ENCODE results near the gene TMEM41B.
"Not testable (repeated sequence)": the region's sequence is repeated elsewhere in the genome, so short reads cannot be mapped to it uniquely, and the experiment has no call there.

Gene TMEM41B

DNA sequence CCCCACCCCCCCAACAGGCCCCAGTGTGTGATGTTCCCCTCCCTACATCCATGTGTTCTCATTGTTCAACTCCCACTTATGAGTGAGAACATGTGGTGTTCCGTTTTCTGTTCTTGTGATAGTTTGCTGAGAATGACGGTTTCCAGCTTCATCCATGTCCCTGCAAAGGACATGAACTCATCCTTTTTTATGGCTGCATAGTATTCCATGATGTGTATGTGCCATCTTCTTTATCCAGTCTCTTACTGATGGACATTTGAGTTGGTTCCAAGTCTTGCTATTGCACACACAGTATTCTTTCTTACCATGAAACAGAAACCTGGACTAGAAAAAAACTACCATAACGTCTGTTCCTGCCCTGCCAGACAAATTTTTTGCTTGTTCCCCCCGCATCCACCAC is 56.1 kb downstream of the TMEM41B start:
- DNase-seq = not testable (repeated sequence)

DNA sequence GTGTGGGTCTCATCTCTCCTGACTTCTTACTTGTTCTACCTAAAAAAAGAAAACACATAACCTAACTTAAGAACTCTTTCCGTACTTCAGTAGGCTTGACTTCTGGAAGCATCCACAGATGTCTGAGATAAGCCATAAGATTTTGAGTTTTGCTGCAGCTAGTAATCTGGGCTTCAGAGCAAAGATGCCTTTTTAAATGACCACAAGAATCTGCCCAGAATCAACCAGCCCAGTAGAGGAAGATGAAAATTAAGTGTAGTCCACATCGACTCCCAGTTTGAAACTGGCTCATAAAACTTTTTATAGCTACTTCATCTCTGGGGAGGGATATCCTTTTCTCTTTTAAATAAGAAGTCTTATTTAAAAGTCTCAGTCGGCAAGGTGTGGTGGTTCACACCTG is 60.0 kb downstream of the TMEM41B start:
- no peak for DNase-seq

DNA sequence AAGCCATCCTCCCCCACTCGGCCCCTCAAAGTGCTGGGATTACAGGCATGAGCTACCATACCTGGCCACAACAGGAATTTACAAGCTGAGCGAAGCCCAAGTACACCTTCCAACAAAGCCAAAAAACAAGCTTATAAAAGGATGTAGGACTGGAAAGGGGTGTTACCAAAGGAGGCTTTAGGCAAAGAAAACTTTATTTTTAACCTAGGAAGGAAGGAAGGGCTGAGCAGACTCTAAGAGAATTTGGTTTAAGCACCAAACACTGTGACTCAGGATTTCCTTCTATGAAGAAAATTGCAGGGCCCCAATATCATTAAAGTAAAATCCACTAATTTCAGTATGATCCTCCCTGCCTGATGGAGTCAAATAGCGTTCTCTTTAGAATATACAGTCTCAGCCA is 61.3 kb downstream of the TMEM41B start:
- no peak for DNase-seq

DNA sequence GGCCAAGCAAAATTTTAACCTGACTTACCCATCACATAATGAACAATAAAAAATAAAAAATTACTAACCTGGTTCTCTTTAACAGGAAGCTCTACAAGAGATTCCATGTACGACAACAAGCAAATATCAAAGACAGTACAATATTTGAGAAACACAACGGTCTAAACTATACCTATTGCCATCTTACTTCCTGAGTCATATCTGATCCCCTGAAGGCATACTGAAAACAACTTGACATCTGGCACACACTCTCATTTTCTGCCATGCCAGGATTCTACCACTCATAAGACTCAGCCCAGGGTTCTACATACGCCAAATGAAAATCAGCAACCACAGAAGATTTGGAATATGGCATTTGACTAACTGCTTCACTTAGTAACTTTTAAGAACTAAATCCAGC is 63.1 kb downstream of the TMEM41B start:
- DNase-seq = no peak

DNA sequence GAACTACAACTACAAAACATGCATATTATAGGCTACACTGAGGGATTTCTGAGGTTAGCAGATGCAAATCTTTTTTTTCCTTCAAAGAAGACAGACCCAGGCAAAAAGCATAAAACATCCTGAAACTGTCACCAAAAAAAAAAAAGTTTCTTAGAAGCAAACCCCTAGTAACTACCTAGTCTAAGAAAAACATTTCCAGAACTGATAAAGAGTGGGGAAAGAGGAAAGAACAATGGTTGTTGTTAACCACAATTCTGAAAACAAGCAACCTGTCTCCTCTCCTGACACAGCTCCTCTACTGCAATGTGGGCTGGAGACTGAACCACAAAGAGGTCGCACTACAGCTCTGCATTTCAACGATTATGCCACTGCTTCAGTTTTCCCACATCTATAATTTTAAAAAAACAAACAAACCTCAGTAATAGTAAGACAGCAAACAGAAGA is 64.2 kb downstream of the TMEM41B start:
- DNase-seq = no peak

DNA sequence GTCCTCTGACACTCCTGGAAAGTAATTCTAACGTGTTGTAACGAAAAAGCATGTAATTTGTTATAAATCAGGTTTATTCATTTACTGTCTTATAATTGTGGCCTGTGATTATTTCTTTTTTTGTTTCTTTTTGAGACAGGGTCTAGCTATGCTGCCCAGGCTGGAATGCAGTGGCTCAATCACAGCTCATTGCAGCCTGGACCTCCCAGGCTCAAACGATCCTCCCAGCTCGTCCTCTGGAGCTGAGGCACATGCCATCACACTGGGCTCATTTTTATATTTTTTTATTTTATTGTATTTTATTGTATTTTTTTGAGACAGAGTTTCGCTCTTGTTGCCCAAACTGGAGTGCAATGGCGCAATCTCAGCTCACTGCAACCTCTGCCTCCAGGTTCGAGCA is 65.1 kb downstream of the TMEM41B start:
- no peak for DNase-seq

DNA sequence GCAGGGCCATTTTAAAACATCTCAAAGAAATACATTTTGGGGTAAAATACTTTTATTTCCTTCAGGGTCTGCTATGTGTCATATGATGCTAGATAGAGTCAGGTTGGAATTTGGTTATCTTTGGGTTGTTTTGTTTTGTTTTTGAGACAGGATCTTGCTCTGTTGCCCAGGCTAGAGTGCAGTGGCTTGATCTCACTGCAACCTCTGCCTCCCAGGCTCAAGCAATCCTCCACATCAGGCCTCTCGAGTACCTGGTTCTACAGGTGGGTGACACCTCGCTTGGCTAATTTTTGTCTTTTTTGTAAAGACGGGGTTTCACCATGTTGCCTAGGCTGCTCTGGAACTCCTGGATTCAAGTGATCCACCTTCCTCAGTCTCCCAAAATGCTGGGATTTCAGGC is 66.5 kb downstream of the TMEM41B start:
- no peak for DNase-seq

DNA sequence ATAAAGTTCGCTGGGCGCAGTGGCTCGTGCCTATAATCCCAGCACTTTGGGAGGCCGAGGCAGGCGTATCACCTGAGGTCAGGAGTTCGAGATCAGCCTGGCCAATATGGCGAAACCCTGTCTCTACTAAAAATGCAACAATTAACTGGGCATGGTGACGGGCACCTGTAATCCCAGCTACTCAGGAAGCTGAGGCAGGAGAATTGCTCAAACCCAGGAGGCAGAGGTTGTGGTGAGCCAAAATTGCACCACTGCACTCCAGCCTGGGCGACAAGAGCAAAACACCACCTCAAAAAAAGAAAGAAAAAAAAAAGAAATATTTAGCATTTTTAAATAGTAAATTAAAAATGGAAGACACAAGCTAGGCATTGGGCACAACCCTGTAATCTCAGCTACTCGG is 78.2 kb downstream of the TMEM41B start:
- DNase-seq = not testable (repeated sequence)

DNA sequence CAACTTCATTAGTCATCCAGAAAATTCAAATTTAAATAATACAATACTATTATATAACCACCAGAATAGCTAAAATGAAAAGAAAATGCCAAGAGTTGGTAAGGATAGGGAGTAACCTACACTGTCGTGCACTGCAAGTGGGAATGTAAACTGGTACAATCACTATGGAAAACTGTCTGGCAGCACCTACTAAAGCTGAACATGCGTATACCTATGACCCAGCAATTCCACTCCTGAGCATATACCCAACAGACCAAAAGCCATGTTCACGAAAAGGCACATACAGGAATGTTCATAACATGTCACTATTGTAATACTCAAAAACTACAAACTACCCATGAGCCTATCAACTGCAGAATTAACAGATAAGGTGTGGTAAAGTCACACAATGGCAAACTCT is 81.9 kb downstream of the TMEM41B start:
- no peak for DNase-seq

DNA sequence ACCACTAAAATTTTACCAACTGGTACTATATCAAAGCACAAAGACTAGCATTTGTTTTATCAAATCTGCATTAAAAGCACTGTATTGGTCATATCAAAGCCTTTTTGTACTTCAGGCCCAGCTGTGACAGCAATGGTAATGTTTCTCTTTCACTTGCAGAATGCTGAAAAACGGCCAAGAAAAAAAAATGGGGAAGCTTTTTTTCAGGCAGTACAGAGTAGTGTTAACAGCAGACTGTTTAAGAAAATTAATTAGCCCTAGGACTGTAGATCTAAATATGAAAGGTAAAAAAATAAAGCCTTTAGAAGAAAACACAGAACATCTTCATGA is 82.6 kb downstream of the TMEM41B start:
- DNase-seq = no peak

Data from NCI-H1417 treated with DMSO at 0.1 percent for 48 hours (cell line).